AG08395 (cell line): Measurements from ENCODE around the gene PPP1R1B.
A peak's percentile ranks its signal among the peaks of the same experiment; 100 is the strongest.

Experiments
- DNase-seq: peaks from one replicate; pipeline ENCODE4 v3.0.0; 2012; ENCODE audit warnings: mixed read lengths, low spot score

The PPP1R1B gene

DNA sequence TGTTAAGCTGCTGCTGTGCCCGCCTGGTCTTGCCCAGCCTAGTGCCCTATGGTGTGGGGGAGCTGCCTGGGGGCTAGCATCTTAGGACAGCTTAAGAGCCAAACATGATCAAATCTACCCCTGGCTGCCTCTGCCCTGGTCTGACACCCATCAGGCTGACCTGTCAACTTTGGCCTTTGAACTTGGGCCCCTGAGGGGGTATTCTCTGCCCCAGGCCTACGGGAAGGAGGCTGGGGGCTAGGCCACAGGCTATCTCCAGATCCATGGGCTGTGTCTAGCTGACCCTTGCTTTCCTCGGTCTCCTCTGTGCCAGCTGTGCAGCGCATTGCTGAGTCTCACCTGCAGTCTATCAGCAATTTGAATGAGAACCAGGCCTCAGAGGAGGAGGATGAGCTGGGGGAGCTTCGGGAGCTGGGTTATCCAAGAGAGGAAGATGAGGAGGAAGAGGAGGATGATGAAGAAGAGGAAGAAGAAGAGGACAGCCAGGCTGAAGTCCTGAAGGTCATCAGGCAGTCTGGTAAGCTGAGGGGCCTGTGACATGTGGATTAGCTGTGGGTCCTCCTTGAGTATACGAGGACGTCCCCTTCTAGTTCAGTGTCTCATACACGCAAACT is 6.9 kb downstream of the PPP1R1B start:
- no peak for DNase-seq

DNA sequence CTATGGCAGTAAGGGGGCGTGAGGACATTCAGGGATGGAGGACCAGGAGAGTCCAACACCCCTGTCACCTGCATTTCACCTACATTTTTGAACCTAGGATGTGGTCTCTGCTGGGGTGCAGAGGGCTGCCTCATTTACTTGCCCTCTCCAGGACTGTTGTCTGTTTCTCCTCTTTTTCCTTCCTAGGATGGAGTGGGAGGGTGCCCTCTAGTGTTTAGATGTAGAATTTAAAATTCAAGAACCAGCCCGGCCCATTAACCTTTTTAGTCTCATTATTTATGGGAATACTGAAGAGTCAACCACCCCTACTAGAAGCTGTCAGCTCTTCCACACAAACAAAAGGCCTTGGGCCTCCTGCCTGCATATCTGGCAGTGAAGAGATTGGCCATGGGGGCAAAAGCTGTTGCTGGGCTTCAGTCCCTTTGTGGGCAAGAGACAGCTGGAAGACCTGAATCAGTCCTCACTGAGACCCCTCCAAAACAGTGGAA is 7.7 kb downstream of the PPP1R1B start:
- DNase-seq: peak; percentile 69

DNA sequence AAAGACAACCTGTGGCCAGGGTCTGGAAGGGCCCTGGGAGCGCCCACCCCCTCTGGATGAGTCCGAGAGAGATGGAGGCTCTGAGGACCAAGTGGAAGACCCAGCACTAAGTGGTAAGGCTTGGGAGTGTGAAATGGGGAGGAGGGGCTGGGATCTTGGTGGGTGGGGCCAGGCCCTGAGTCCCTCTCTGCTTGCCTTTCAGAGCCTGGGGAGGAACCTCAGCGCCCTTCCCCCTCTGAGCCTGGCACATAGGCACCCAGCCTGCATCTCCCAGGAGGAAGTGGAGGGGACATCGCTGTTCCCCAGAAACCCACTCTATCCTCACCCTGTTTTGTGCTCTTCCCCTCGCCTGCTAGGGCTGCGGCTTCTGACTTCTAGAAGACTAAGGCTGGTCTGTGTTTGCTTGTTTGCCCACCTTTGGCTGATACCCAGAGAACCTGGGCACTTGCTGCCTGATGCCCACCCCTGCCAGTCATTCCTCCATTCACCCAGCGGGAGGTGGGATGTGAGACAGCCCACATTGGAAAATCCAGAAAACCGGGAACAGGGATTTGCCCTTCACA is 8.9 kb downstream of the PPP1R1B start:
- DNase-seq: no peak

DNA sequence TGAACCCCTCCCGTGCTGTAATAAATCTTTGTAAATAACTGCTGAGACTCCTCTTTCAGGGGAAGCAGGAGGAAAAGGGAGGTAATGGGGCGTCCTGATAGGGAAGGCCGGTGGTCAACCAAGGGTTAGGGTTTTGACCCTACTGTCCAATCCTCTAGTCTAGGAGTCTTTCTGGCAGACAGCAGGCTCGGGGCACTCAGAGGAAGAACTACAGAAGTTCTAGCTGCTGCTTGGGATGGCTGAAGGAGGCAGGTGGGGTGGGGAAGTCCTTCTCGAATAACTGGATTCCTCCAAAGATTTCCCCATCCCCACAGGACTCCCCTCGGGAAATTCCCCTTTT is 9.8 kb downstream of the PPP1R1B start:
- no peak for DNase-seq

DNA sequence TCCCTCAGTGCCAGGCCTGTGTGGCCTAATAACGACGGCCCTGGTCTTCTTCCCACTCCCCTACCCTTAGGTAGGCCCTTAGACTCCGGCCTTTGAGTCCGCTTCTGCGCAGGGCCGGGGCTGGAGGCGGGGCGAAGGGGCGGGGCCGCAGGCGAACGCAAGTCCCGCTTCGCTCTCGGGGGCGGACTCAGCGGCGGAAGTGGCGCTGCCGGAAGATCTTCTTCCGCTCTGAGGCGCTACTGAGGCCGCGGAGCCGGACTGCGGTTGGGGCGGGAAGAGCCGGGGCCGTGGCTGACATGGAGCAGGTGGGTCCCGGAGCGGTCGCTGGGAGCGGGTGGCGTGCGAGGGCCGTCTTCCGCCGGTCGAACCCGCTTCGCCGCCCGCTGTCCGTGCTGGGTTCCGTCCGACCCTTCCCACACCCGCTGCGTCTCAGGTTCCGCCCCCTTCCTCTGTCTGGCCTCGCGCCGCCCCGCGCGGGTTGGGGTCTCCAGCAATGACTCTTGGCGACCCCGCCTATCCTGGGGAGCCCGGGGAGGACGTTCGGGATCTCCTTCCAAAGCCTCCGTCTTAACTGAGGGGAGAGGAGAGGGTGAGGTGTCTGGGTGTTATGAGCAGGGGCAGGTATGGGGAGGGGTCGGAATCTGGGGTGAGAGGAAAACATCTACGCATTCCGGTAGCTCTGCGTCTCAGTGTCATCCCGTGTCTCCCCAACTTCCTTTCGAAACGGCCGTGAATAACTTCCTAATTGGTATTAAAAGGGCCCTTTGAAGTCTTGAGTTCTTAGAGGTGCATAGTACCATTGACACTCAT is 10.4 kb downstream of the PPP1R1B start, which contains the start of gene STARD3:
Gene STARD3, plus strand, starts transcription at position 218 of the 810 bp plus-strand sequence. CDS start 16,388 bp downstream, outside the sequence.
- peak; percentile 96 for DNase-seq

DNA sequence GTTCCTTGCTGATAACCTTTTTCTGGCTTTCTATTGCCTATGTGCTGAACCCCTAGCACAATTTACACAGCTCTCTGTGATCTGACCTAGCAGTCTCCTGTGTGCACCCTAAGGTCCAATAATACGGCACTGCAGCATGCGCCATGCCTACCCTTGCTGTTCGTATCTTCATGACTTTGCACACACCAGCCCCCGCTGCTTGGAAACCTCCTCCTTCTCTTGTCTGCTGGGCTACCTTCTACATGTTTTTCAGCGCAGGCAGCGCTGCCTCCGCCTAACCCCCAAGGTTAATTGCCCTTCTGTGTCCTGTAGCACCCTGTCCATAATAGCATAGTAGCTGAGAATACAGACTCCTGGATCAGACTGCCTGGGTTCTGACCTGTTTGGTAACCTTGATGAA is 11.6 kb downstream of the PPP1R1B start:
- no peak for DNase-seq

DNA sequence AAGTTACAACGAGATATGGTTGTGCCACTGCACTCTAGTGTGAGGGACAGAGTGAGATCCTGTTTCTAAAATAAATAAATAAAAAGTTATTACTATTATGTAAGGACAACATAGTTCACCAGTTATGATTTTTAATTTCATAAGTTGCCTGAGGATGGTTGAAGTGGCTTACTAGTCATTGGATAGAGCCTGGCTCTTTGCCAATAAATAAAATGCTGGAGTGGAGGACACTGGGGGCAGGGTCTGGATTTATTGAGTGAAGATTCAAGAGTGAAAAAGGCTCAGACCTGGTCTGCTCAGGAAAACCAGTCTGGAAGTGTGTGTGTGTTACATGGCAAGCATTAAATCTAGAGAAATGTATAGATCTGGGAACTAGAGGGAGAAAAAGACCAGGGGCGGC is 12.3 kb downstream of the PPP1R1B start:
- DNase-seq: no peak

DNA sequence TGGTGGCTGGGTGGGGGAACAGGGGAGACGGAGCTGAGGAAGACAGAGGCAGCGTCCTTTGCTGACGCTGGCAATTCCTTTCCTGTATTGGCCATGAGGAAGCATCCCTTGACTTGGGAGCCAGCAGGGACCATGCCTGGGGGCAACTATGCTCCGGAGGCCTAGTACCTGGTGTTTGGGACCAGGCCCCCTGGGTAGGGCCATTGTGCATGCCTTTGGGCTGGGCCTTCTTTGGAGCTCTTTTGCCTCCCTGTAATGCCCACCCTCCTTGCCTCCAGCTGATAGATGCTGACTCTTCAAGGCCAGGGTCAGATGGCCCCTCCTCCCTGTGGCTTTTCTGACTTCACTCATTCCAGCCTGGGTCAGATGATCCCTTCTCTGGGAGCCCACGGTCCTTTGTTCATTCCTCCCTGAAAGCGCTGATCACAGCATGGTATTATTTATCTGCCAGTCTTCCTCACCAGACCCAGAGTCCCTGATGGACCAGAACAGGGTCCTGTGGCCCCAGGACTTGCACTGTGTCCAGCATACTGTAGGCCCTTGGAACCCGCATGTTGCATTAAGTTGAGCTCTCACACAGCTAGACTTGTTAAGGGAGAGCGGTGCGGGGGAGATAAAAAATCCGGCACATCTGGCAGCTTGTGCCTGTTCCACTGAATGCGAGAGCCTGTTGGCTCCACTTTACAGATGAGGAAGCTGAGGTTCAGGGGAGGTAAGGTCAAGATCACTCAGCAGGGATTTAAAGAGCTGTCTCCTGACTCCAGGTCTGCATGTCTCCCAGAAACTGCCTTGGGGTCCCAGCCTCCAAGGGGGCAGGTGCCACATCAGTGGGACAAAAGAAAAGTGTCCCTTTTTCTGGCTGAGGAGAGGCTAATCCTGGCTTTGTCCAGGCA is 13.1 kb downstream of the PPP1R1B start:
- no peak for DNase-seq

DNA sequence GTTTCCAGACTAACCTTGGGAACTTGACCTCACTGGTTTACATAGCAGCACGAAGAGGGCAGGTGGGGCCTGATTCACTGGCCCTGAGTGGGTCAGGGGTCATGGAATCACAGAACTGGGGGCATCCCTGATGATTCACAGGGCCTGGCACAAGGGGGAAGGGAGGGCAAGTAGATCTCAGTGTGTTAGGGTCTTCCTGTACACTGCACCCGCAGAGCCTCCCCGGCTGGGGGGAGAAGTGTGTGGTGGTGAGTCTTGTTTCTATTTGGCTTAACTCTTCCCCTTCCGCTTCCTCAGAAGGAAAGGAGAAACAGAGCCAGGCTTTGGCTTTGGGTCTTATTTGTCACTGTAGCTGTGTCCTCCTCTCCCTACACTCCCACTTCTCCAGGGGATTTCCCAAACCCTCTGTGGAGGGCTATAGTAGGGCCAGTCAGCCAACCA is 13.9 kb downstream of the PPP1R1B start:
- DNase-seq: no peak

DNA sequence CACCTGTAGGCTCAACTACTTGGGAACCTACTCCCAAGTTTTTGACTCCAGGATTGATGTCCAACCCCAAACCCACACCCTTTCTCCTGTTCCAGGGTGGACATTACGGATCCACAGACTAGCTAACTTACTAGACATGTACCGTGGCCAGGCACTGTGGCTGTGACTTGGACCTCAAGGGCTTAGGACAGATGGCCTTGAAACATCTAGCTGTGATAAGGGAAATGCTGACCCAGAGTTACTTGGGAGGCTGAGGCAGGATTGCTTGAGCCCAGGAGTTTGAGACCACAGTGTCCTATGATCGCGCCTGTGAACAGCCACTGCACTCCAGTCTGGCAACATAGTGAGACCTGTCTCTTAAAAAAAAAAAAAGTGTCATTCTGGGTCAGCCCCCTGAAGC is 14.3 kb downstream of the PPP1R1B start:
- no peak for DNase-seq

DNA sequence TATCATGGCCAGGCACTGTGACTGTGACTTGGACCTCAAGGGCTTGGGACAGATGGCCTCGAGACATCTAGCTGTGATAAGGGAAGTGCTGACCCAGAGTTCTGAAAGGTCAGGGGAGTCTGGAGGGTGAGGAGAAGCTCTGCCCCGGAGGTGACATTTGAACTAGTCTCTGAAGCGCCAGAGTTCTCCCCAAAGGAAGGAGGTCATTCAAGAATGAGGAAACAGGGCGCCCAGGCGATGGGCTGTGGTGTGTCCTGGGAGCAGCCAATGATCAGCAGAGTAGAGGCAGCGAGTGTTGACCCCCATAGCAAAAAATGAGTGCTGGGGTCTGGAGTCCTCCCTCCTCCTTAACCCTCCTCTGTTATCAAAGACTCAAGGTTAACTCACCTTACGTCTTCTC is 15.1 kb downstream of the PPP1R1B start:
- no peak for DNase-seq

DNA sequence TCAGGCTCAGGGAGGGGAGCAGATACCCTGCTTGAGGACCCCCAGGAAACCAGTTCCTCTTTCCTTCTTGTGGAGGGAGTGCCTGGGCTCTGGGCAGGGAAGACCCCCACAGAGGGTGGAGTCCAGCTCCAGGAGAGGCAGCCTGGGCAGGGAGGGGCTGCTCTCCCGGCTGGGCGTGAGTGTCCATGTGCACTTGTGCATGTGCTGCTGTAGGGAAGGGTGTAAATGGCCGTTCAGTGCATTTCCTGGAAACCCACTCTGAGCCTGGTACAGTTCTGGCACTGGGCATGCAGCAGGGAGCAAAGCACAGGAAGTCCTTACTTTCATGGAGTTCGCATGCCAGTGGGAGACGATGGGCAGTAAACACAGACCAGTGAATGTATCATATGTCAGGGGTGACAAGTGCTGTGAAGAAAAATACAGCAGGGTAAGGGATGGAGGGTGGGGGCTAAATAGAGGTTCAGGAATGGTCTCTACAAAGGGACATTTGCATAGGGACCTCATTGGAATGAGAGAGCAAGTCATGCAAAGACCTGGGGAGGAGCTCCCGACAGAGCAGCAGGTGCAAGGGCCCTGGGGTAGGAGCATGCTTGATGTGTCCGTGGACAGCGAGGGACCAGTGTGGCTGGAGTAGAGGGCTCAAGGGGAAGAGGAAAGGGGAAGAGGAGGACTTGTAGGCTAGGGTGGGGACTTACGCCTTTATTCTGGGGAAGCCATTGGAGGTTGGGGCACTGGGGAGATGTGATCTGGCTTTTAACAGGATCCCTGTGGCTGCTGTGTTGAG is 15.7 kb downstream of the PPP1R1B start:
- no peak for DNase-seq

DNA sequence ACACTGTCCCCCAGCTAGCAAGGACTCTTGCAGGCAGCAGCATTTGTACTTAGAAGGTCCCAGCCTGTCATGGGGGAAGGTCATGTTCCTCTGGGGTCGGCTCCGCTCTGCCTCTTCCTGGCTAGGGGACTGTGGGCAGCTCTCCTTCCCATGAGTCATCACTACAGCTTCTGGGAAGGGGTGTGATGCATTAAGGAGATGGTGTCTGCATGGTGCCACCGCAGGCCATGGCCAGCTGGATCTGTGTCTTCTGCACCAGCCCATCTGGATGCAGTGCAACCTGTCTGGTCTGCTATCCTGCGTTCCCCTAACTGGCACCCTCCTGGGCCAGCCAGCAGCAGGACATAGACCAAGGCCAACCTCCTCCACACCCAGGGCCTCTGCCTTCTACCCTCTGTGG is 16.5 kb downstream of the PPP1R1B start:
- DNase-seq: peak; percentile 43

DNA sequence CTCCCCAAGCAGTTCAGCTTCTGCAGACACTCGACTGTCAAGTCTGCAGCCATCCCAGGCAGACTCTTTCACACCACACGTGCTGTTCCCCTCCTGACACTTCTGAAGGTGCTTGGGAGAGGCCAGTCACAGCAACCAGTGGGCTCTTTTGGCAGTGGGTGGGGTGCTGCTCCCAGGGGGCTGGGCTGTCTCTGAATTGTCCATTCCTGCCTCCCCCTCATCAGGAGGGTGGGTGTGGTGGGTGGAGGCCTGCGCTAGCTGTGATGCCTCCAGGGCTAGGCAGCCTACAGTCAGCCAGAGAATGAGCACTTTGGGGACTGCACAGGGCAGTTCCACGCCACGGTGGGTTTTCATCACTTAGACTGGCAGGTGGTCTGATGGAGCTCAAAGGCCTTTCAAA is 20.5 kb downstream of the PPP1R1B start:
- no peak for DNase-seq

DNA sequence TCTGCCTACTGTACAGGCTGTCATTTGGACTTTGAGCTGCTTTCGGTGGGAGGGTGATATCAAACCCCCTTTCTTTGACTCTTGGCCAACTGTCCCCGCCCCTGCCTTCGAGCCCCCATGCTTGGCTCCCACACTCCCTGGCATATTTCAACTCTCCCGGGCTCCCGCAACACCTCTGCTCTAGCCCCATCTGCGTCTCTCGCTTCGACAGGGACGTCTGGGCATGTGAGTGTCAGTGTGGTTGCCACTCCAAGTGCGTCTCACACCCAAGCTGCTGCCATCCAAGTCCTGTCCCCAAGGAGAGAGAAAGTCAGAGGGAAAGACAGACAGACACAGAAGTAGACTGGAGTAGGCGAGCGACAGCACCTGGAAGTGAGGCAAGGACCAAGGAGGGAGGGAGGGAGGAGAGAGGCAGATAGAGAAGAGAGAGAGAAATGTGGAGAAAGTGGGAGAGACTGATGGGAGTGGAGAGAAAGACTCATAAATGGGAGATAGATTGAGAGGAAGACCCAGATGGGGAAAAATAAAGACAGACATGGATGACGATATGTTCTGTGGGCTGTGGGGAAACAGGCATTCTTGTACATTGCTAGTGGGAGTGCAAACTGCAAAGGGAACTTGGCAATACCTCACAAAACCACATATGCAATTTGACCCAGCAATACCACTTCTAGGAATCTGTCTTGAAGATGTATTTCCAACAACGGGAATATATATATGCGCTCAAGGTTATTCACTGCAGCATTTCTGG is 22.0 kb downstream of the PPP1R1B start:
- no peak for DNase-seq

DNA sequence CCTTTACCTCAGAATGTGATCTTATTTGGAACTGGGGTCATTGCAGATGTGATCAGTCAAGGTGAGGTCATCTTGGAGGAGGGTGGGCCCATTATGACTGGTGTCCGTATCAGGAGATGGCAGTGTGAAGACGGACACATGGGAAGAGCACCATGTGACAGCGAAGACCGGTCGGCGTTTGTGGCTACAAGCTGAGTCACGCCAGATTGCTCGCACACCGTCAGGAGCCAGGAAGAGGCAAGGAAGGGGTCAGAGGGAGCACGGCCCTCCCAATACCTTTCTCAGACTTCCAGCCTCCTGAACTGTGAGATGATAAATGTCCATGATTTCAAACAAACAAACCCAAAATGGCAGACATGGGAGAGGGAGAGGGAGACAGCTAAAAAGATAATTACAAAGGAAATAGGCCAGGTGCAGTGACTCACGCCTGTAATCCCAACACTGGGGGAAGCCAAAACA is 23.4 kb downstream of the PPP1R1B start:
- no peak for DNase-seq

DNA sequence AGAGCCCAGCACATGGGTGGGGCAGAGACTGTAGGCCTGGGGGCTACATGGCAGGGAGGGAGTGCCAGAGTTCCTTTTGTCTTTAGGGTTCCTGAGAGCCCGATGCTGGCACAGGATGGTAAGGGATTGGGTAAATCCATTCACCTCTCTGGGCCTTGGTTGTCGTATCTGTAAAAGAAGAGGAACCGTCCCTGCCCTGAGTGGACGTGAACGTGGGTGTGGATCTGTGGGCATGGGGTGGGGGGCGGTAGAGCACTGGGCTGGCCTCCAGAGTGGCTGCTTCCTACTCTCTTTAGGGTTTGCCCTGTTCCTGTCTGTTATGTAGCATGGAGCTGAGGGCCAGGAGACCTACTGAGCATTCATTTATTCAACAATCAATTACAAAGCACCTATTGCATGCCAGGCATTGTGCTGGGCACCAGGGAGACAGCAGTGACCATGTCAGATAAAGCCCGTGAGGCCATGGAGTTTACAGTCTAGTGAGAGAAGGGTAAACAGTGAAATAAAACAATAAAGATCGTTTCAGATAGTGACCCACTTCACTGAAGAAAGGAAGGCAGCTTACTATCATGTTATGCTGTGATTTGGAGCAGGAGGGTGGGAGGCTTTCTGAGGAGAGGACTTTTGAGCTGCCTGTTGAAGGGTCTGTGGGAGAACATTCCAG is 25.3 kb downstream of the PPP1R1B start:
- no peak for DNase-seq

DNA sequence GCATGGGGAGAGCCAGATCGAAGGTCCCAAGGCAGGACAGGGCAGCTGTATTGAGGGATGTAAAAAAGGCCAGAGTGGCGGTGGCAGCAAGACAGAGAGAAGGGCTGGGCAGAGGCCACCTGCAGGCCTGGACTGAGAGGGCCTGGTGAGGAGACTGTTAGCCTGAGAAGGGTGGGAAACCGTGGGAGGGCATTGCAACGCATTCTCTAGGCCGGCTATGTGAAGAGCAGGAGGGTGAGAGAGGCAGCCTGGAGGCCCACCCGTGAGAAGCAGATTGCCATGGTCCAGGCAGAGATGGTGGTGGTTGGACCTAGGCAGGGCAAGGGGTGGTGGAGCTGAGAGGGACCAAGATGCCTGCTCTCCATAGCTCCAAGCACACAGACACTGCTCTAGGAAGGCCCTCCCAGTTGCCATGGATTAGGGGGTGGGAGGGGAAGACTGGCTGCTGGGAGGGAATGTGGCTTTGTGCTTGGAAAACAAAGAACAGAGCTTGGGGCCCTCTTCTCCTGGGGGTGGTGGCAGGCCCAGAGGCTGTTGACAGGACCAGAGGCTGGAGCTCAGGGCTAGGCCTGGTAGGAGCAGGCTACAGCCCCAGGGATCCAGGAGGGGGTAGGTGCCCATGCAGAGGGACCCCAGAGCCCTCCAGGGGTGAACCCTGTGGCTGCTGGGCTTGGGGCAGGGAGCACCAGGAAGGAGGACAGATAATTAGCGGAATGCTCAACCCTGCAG is 26.0 kb downstream of the PPP1R1B start:
- no peak for DNase-seq

DNA sequence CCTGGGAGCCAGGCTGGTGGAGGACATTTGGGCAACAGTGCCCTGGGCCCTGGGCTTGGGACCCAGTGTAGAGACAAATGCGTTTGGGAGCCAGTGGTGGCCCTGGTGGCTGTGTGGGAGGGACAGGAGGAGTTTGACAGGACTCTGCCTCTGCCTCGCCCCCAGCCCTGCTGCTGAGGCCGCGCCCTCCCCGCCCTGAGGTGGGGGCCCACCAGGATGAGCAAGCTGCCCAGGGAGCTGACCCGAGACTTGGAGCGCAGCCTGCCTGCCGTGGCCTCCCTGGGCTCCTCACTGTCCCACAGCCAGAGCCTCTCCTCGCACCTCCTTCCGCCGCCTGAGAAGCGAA is 26.5 kb downstream of the PPP1R1B start:
- DNase-seq: no peak
